GM21367 (cell line): ENCODE measurements around the gene TIMP1.

ENCODE experiments used
- ATAC-seq: cut with Tn5 transposase; IDR thresholded peaks from one replicate; pipeline ENCODE4 v1.9.1; 2021; ENCODE audit not compliant: unreplicated experiment

TIMP1 gene

GRCh38 chrX:47573341-47574075 is 8.7 kb upstream of the TIMP1 start:
- no peak for ATAC-seq

- no peak for ATAC-seq
Observed at GRCh38 chrX:47574076-47574546, 8.1 kb upstream of the TIMP1 start.

- ATAC-seq: no peak
Observed at GRCh38 chrX:47574547-47575301, 7.5 kb upstream of the TIMP1 start.

- ATAC-seq: no peak
Observed at GRCh38 chrX:47576021-47576898, 6.0 kb upstream of the TIMP1 start.

- ATAC-seq: no peak
Observed at GRCh38 chrX:47577424-47577823, 4.8 kb upstream of the TIMP1 start.

GRCh38 chrX:47577901-47578300 is 4.3 kb upstream of the TIMP1 start:
- no peak for ATAC-seq

- ATAC-seq: no peak
Observed at GRCh38 chrX:47578692-47579091, 3.5 kb upstream of the TIMP1 start.

- no peak for ATAC-seq
Observed at GRCh38 chrX:47579537-47579936, 2.7 kb upstream of the TIMP1 start.

GRCh38 chrX:47583240-47583861 is 1.1 kb downstream of the TIMP1 start:
- ATAC-seq: no peak

- no peak for ATAC-seq
Observed at GRCh38 chrX:47584714-47585113, 2.5 kb downstream of the TIMP1 start.

- ATAC-seq: no peak
Observed at GRCh38 chrX:47585273-47585672, 3.0 kb downstream of the TIMP1 start.

- ATAC-seq: no peak
Observed at GRCh38 chrX:47586043-47586787, 4.0 kb downstream of the TIMP1 start.

GRCh38 chrX:47587091-47587891 is 5.1 kb downstream of the TIMP1 start:
- no peak for ATAC-seq

- ATAC-seq: no peak
Observed at GRCh38 chrX:47587906-47588735, 5.9 kb downstream of the TIMP1 start.

GRCh38 chrX:47590984-47591383 is 8.7 kb downstream of the TIMP1 start:
- no peak for ATAC-seq

- no peak for ATAC-seq
Observed at GRCh38 chrX:47593522-47593921, 11.3 kb downstream of the TIMP1 start.

- no peak for ATAC-seq
Observed at GRCh38 chrX:47595716-47596251, 13.5 kb downstream of the TIMP1 start.

- no peak for ATAC-seq
Observed at GRCh38 chrX:47596256-47596655, 14.0 kb downstream of the TIMP1 start.
